Erythroblast (primary cell): Measurements from ENCODE around the gene IRF9.

Source experiments
- GATA1 ChIP-seq: IDR thresholded peaks from 2 replicates; pipeline ENCODE4 v1.6.1; 2011; ENCODE audit warnings: low read depth, mild to moderate bottlenecking, control low read depth, low read length, moderate library complexity
- POLR2A ChIP-seq: IDR thresholded peaks from 2 replicates; pipeline ENCODE4 v1.6.1; 2011; ENCODE audit warnings: mild to moderate bottlenecking, low read length

DNA sequence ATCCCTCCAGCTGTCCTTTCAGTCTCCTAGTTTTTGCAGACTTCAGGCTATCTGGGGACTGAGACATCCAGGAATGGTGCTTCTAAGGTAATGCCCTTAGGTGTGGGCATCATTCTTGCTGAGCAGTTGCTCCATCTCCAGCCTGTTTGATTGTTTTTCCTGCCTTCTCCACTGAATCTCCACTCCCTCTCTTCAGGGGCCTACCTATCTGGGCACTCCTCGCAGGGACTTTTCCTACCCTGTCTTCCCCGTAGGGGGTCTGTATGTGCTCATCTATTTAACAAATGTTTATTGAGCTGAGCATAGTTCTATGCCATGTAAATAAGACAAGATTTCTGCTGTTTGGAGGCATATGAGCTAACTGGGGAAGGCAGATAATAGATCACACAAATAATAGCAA, 28.1 kb upstream of the IRF9 start:
- TF ChIP-seq POLR2A (no peak), GATA1 (no peak)
